Panc1 (cell line): ENCODE results near the gene MAGEB16. TPM values are rescaled to one million over a fixed set of nuclear protein-coding genes. Genes with fewer than 3 reads are reported as not detected.

Experiments
- ATAC-seq: fragments of 200-7000 bp; cut with Tn5 transposase; 2 replicates; pipeline ENCODE4 v1.9.1; 2020; ENCODE audit warnings: mild to moderate bottlenecking, moderate library complexity
- BruUV-seq: library from RNA; stranded (reverse); fragments of 400-500 nt; replicated peaks from 2 replicates; lab custom pipeline; 2021; lab: Mats Ljungman, UMichigan
- CTCF ChIA-PET: fragments of 300-600 bp; sonication (Branson Sonifier 250); formaldehyde crosslinking; loops from one replicate; lab custom pipeline; 2022; ENCODE audit warnings: antibody characterized with exemption; lab: Charles Lee
- POLR2A ChIA-PET: fragments of 300-600 bp; sonication (Branson Sonifier 250); formaldehyde crosslinking; loops from one replicate; lab custom pipeline; 2022; ENCODE audit warnings: antibody characterized with exemption; lab: Charles Lee
- DNase-seq: peaks from one replicate; pipeline ENCODE4 v3.0.0-alpha.2; 2010; ENCODE audit warnings: low read depth, low spot score
- H3K27ac ChIP-seq: 2 replicates; pipeline ENCODE4 v1.5.1; 2011; ENCODE audit warnings: mild to moderate bottlenecking, low read length, inconsistent platforms
- H3K27me3 ChIP-seq: fragments of 200-500 bp; sonication (Bioruptor generic); 2 replicates; pipeline ENCODE4 v1.6.0; 2014; ENCODE audit warnings: low read length, inconsistent platforms; ENCODE audit not compliant: control insufficient read depth, insufficient read depth
- H3K36me3 ChIP-seq: fragments of 200-500 bp; sonication (Bioruptor generic); 2 replicates; pipeline ENCODE4 v1.5.1; 2014; ENCODE audit warnings: inconsistent platforms, mild to moderate bottlenecking, low read length, moderate library complexity; ENCODE audit not compliant: control insufficient read depth, insufficient read depth
- H3K4me1 ChIP-seq: 2 replicates; pipeline ENCODE4 v1.5.1; 2011; ENCODE audit warnings: inconsistent platforms, mild to moderate bottlenecking, low read length, moderate library complexity; ENCODE audit not compliant: control insufficient read depth, insufficient read depth
- H3K4me3 ChIP-seq, 2 experiments: 2 replicates each; pipeline ENCODE4 v1.5.1; 2011 to 2012; ENCODE audit warnings: low read depth in 2 of 2, low read length in 2 of 2, mild to moderate bottlenecking in 2 of 2, inconsistent platforms in 1 of 2, moderate library complexity in 1 of 2
- H3K9me3 ChIP-seq: fragments of 200-500 bp; sonication (Bioruptor generic); 2 replicates; pipeline ENCODE4 v1.5.1; 2014; ENCODE audit warnings: low read depth, mild to moderate bottlenecking, inconsistent platforms, low read length, moderate library complexity; ENCODE audit not compliant: control insufficient read depth, insufficient read depth
- SIN3A ChIP-seq: IDR thresholded peaks from 2 replicates; pipeline ENCODE4 v1.6.1; 2012; ENCODE audit warnings: low read depth, mild to moderate bottlenecking, low read length, moderate library complexity, borderline replicate concordance; ENCODE audit not compliant: insufficient read depth
- TCF7L2 ChIP-seq: IDR thresholded peaks from 2 replicates; pipeline ENCODE4 v1.6.1; 2011; ENCODE audit warnings: mild to moderate bottlenecking, low read depth, low read length, inconsistent platforms
- in situ Hi-C: cut with HindIII; loops from 2 replicates; pipeline ENCODE4 v1.10.0; 2016; ENCODE audit warnings: low sequenced_read_pairs, low pct_unique_long_range_greater_than_20kb
- intact Hi-C: fragments of 100-400 bp; cut with micrococcal nuclease; formaldehyde crosslinking; loops from one replicate; pipeline ENCODE4 v1.10.0; 2022; ENCODE audit not compliant: unreplicated experiment
- total RNA-seq: library from RNA; stranded (reverse); gene quantifications from one replicate; pipeline ENCODE4 v1.2.1, GENCODE V29; 2021; ENCODE audit not compliant: unreplicated experiment
- TF ChIP-seq, protein P1 (sequence below): fragments of 450-650 bp; IDR thresholded peaks from 2 replicates; pipeline ENCODE4 v1.5.1; 2017; ENCODE audit warnings: mild to moderate bottlenecking
- TF ChIP-seq, protein P2 (sequence below), 2 experiments: IDR thresholded peaks; 2 replicates each; pipeline ENCODE4 v1.6.1; 2011 to 2012; ENCODE audit warnings: low read depth in 2 of 2, control low read depth in 1 of 2, low read length in 1 of 2, mild to moderate bottlenecking in 1 of 2, moderate library complexity in 1 of 2; ENCODE audit not compliant: insufficient read depth in 1 of 2

The MAGEB16 gene
- total RNA-seq, 1 experiment from 2014 or later, result not detected

DNA sequence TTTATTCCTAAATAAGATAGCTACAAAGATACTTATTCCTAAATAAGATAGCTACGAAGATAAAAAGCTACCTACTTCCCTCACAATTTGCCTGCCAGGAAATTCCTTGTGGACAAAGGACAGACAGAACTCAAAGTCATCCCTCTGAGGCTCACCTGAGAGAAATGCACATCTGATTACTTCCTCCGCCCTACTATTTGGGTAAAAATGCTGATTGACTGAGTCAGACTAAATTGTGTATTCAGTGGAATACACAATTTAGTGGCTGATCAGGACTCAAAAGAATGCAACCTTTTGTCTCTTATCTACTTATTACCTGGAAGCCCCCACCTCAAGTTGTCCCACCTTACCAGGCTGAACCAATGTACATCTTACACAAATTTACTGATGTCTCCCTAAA, 10.3 kb upstream of the MAGEB16 start:
- in situ Hi-C loops, result no loop called here
- CTCF ChIA-PET, result no interaction called here
- TF ChIP-seq, protein P1, sequence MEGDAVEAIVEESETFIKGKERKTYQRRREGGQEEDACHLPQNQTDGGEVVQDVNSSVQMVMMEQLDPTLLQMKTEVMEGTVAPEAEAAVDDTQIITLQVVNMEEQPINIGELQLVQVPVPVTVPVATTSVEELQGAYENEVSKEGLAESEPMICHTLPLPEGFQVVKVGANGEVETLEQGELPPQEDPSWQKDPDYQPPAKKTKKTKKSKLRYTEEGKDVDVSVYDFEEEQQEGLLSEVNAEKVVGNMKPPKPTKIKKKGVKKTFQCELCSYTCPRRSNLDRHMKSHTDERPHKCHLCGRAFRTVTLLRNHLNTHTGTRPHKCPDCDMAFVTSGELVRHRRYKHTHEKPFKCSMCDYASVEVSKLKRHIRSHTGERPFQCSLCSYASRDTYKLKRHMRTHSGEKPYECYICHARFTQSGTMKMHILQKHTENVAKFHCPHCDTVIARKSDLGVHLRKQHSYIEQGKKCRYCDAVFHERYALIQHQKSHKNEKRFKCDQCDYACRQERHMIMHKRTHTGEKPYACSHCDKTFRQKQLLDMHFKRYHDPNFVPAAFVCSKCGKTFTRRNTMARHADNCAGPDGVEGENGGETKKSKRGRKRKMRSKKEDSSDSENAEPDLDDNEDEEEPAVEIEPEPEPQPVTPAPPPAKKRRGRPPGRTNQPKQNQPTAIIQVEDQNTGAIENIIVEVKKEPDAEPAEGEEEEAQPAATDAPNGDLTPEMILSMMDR, result no peak
- TF ChIP-seq TCF7L2, result no peak
- TF ChIP-seq, protein P2, sequence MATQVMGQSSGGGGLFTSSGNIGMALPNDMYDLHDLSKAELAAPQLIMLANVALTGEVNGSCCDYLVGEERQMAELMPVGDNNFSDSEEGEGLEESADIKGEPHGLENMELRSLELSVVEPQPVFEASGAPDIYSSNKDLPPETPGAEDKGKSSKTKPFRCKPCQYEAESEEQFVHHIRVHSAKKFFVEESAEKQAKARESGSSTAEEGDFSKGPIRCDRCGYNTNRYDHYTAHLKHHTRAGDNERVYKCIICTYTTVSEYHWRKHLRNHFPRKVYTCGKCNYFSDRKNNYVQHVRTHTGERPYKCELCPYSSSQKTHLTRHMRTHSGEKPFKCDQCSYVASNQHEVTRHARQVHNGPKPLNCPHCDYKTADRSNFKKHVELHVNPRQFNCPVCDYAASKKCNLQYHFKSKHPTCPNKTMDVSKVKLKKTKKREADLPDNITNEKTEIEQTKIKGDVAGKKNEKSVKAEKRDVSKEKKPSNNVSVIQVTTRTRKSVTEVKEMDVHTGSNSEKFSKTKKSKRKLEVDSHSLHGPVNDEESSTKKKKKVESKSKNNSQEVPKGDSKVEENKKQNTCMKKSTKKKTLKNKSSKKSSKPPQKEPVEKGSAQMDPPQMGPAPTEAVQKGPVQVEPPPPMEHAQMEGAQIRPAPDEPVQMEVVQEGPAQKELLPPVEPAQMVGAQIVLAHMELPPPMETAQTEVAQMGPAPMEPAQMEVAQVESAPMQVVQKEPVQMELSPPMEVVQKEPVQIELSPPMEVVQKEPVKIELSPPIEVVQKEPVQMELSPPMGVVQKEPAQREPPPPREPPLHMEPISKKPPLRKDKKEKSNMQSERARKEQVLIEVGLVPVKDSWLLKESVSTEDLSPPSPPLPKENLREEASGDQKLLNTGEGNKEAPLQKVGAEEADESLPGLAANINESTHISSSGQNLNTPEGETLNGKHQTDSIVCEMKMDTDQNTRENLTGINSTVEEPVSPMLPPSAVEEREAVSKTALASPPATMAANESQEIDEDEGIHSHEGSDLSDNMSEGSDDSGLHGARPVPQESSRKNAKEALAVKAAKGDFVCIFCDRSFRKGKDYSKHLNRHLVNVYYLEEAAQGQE (IDR thresholded peaks at IDR 0.05; ENCODE audit: insufficient read depth in 1 of 2, low read depth in 2 of 2, low read length in 1 of 2), result no peak
- ATAC-seq (no peak), DNase-seq (no peak)
- no TSS peak for BruUV-seq
- Histone ChIP-seq H3K27ac (no peak overlapping the region), H3K36me3 (no peaks in the 10 kb centered on the region), H3K27me3 (no peaks in the 10 kb centered on the region), H3K9me3 (no peaks in the 10 kb centered on the region), H3K4me3 (no peak overlapping the region), H3K4me1 (no peaks in the 10 kb centered on the region)
- intact Hi-C loops, result no loop called here
- POLR2A ChIA-PET, result no interaction called here

DNA sequence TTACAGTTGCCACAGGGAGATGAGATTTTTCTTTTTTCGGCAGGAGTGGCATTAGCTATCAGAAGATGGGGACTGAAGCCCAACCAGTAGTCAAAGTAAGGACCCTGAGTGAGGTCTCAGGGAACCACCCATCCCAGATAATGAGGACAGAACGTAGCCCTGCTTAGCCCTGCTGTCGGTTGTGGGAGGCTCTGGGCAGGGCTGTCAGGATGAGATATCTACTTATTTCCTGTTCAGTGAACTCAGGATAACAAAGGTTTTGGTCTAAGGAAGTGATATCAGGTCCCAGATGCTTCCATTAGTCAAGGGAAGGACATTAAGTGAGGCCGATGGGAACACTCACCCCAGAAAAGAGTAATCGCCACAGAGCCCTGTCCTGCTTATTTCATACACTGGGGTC, 2.3 kb downstream of the MAGEB16 start:
- TF ChIP-seq TCF7L2 (no peak), SIN3A (no peak)
- TF ChIP-seq, protein P1, result no peak
- TF ChIP-seq, protein P2 (IDR thresholded peaks at IDR 0.05; ENCODE audit: insufficient read depth in 1 of 2, low read depth in 2 of 2, low read length in 1 of 2), result no peak
- Histone ChIP-seq H3K4me1 (no peaks in the 10 kb centered on the region), H3K27ac (no peak overlapping the region), H3K4me3 (no peak overlapping the region), H3K27me3 (no peaks in the 10 kb centered on the region), H3K36me3 (no peaks in the 10 kb centered on the region), H3K9me3 (no peaks in the 10 kb centered on the region)
- POLR2A ChIA-PET, result no interaction called here
- in situ Hi-C loops, result no loop called here
- intact Hi-C loops, result no loop called here
- CTCF ChIA-PET, result no interaction called here
- BruUV-seq, result no TSS peak
- no peak for DNase-seq
- no peak for ATAC-seq
